GM12864 (cell line): ENCODE measurements around the gene DHRSX.
"Not testable (repeated sequence)": the region's sequence is repeated elsewhere in the genome, so short reads cannot be mapped to it uniquely, and the experiment has no call there.

ENCODE experiments used
- DNase-seq: peaks from one replicate; pipeline ENCODE4 v3.0.0-alpha.2; 2011; ENCODE audit warnings: low read depth
- H3K4me3 ChIP-seq: 2 replicates; pipeline ENCODE4 v1.5.1; 2011; ENCODE audit warnings: mild to moderate bottlenecking, low read depth, low read length, control low read depth
- CTCF ChIP-seq: IDR thresholded peaks from 2 replicates; pipeline ENCODE4 v1.5.1; 2011; ENCODE audit warnings: low read depth, mild to moderate bottlenecking, moderate library complexity, low read length, control low read depth, inconsistent platforms; ENCODE audit errors: missing control alignments

Gene DHRSX

DNA sequence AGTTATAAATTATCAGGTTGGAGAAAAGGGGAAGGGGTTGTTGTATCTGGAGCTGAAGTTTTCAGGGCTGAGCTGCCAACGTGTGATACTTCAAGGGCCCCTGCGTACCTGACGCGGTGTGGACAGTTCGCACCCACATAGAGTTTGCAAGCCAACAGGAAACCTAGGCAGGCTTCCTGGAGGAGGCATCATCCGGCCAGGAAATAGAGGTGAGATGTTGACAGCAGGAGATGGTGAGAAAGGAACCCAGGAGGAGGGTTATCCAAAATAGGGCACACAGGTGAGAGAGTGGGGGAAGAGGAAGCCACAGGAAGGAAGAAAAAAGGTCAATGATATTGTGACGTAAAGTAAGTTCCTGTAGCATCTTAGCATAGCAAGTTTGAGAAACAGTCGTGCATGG is 127.2 kb downstream of the DHRSX start:
- DNase-seq = no peak
- no peak for TF ChIP-seq CTCF
- no peak overlapping the region for H3K4me3 ChIP-seq

DNA sequence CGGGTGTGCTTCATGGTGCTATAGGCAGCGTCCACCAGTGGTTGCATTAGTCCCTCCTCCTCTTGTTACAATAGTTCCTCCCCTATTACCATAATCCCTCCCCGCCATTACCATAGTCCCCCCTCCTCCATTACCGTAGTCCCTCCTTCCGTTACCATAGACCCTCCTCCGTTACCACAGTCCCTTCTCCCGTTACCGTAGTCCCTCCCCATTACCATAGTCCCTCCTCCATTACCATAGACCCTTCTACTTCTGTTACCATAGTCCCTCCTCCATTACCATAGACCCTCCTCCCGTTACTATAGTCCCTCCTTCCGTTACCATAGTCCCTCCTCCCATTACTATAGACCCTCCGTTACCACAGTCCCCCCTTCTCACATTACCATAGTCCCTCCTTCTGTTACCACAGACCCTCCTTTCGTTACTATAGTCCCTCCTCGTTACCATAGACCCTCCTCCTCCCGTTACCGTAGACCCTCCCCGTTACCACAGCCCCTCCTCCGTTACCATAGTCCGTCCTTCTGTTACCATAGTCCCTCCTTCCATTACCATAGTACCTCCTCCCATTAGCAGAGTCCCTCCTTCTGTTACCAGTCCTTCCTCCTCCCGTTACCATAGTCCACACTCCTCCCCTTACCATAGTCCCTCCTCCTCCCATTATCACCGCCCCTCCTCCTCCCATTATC is 129.6 kb downstream of the DHRSX start:
- DNase-seq = no peak
- no peak overlapping the region for H3K4me3 ChIP-seq
- no peak for TF ChIP-seq CTCF

- DNase-seq = no peak
These were observed 130.3 kb downstream of the DHRSX start for GRCh38 chrX:2370456-2370855.

GRCh38 chrX:2369206-2369605 is 131.6 kb downstream of the DHRSX start:
- TF ChIP-seq CTCF = no peak
- H3K4me3 ChIP-seq = no peak overlapping the region
- no peak for DNase-seq

More at GRCh38 chrX:2370456-2370855, 130.3 kb downstream of the DHRSX start:
- no peak for TF ChIP-seq CTCF
- no peak overlapping the region for H3K4me3 ChIP-seq

GRCh38 chrX:2360731-2361130 is 140.0 kb downstream of the DHRSX start:
- H3K4me3 ChIP-seq = no peak overlapping the region
- no peak for DNase-seq
- no peak for TF ChIP-seq CTCF

DNA sequence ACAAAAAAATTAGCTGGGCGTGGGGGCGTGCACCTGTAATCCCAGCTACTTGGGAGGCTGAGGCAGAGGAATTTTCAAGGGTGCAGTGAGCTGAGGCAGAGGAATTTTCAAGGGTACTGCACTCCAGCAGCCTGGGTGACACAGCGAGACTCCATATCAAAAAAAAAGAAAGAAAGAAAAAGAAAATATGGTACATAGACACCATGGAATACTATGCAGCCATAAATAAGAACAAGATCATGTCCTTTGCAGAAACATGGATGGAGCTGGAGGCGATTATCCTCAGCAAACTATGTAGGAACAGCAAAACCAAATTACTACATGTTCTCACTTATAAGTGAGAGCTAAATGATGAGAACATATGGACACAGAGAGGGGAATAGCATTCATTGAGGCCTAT is 141.3 kb downstream of the DHRSX start:
- not testable (repeated sequence) for DNase-seq, H3K4me3 ChIP-seq

DNA sequence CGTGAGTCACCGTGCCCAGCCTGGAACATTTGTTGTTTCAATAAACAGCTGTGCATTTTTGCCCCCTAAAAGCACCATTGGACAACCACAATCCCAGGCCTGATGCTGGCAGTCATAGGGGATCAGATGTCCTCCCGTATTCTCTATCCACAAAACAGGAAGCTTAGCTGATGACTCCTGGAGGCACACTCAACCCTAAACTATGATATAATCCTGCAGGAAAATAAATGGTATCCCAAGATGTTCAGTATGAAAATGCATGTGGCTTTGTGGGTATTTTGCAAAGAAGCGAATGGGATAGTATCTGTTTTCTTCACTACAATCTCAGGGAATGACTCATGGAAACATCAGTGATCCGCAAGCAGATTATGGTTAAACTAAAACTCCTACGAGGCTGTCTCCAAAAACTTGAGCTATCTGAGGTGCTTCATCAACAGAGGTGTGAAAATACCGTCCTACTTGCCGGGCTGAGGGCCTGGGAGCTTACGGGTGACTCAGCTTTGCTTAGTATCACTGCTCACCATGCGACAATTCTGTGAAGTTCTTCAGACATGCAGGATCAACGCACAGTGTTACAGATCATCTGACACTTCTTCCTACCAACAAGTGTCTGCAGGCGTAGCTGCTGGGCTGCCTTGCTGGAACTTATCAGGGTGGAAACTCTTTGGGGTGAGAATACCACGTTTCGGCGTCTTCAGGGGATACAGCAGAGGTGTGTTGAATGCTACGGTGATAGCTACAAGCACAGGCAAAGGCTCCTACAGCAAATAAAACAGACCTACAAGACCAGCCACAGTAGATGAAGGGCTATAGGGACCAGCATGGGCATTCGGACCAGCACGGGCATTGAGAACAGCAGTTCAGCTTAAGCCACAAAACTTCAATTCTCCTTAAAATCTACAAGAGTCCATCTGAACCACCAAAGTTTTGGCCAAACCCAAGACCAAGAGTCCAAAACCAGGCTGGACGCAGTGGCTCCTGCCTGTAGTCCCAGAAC is 148.5 kb downstream of the DHRSX start:
- DNase-seq = no peak
- TF ChIP-seq CTCF = no peak
- no peak overlapping the region for H3K4me3 ChIP-seq
